Embryonic facial prominence (tissue), 1 donor: Measurements from ENCODE around the gene KATNIP.
A peak's percentile ranks its signal among the peaks of the same experiment; 100 is the strongest.

Source experiments
- DNase-seq: peaks from one replicate; pipeline ENCODE4 v3.0.0-alpha.2; 2016; ENCODE audit errors: extremely low spot score

The KATNIP gene

DNA sequence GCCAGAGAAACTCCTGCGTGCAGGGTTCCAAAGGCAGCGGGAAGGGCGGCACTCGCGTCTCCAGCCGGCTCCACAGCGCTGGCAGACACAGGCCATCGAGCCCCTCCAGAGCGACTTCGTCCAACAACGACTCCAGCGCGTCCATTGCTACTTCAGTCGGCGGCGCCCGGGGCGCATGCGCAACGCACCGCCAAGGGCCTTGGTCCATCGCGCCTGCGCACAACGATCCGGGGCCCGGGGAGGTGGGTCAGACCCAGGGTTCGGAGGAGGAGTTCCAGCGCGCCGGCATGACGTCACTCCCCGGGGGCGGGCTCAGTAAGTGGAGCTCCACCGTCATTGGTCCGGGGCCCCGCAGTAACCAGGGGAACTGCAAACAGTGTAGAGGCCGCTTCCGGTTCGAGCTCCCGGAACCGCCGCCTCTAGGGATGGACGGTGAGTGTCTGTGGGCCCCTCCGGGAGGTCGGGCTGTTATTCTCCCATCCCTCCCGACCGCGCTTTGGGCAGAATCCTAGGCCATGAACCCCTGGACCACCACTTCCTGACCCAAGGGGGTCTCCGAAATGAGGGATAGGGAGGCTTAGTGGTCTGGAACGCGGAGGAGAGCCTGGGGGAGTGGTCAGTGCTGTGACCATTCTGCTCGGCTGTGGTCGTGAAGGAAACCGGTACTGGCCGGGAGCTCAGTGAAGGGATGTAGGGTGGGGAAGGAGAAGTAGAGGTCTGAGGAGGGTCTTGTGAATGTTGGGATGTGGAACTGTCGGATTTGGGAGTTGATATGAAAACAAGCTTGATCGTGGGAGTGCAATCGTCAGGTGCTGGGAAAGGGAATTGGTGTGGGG is at the start of gene KATNIP, which contains the start of gene GTF3C1:
TSS of gene KATNIP (plus strand) at position 399 of the 836 bp plus-strand sequence. CDS start at position 426, 27 bp downstream.
TSS of gene GTF3C1 (minus strand) at position 168 of the 836 bp plus-strand sequence. CDS start at position 145, 23 bp downstream.
- peak; percentile 98 for DNase-seq

DNA sequence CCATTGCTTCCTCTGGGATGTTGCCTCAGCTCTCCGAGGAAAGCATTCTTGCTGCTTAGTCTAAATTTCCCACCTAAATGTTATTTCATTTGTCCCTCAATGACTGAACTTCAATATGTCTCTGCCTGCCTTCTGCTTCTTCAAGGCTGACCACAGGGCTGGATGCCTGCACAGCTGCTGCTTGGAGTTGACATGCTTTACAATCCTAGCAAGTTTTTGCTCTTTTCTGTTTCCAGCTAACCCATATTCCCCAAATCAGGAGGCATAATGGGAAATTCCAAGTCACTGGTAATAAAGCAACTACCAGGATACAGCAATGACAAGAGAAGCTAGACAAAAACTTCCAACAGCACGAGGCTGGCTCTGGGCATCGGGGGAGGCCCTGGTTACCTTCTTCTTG is 49.1 kb upstream of the KATNIP start:
- no peak for DNase-seq

DNA sequence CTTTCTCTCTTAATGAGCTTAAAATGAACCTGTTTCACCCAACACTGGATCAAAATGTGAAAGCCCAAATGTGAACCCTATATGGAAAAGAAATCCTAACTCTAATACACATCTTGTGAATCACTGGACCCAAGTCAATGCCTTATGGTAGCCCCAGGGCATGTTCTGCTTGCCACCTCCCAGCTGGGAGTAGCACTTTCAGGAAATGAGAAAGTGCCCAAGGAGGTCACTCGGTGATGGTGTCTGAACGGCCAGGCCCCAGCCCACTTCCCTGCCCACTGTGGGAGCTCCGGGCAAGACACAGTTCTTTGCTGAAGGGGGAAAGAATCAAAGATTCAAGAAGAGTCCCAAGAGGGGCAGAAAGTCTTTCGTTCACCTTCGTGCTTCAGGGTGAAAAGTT is 46.3 kb upstream of the KATNIP start:
- no peak for DNase-seq

DNA sequence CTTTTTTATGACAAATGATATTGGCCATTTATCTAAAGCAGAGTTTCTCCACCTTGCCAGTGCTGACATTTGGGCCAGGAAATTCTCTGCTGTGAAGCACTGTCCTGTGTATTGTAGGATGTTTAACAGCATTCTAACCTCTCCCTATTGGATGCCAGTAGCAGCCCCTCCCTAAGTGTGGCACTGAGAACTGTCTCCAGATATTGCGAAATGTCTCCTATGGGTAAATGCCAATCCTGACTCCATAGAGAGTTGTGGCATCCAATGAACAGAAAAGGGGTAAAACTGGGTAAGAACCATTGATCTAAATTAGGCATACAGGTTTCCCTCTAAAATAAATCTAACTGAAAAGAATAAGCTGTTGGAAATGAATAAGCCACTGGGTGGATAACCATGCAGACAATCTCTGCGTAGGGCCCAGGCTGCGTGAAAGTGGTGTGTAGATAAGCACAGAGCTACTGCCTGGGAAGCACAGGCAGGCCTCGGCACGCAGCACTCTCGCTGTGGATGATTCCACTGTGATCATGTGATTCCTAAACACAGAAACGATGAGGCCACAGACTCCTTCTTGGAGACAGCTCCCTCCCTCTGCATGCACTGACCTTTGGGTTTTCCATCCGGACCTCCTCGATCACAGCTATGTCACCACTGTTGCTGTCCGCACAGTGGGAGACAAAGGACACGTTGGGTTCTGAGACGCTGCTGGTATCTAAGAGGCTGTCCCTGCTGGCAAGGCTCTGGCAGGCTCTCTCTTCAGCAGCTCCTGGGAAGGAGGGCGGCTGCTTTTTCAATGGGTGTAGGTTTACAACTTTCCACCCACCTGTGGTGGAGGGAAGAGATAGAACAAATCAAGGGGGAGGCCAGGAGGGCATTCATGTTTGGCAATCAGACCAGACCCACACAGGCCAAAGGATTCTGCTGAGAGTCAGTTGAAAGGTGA is 44.4 kb upstream of the KATNIP start:
- DNase-seq = no peak

DNA sequence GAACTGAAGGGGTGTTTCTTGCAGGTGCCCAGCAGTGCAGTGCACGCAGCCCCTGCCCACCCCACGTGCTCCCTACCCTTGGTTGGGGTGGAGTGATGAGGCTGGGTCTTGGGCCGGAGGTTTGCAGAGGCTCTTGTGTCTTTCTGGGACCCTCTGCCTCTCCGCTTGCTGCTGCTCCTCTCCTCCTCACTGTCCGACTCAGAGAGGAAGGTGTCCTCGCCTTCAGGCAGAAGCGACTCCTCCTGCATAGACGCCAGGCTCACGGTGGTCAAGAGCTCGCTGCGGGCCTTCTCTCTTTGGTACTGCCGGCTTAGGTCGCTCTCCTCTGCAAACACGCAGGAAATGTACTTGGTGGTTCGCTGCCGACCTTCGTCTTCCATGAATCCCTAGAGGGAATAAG is 43.2 kb upstream of the KATNIP start:
- DNase-seq = no peak

DNA sequence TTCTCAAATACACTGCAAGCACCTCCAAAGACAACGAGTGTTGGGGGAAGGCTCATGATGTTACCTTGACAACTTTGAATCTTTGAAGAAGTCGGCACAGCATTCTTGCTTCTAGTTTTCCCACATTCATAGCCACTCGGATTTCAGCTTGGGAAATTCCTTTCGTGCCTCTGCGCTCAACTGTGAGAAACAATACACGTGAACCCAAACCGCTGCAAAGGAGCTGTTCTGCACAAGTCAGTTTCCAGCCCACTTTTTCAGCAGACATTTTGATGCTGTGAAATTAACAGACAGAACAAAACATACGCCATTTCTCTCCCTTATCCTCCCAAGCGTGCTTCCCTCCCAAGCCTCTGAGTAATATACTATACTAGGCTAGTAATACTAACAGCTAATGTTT is 41.5 kb upstream of the KATNIP start:
- DNase-seq = no peak

DNA sequence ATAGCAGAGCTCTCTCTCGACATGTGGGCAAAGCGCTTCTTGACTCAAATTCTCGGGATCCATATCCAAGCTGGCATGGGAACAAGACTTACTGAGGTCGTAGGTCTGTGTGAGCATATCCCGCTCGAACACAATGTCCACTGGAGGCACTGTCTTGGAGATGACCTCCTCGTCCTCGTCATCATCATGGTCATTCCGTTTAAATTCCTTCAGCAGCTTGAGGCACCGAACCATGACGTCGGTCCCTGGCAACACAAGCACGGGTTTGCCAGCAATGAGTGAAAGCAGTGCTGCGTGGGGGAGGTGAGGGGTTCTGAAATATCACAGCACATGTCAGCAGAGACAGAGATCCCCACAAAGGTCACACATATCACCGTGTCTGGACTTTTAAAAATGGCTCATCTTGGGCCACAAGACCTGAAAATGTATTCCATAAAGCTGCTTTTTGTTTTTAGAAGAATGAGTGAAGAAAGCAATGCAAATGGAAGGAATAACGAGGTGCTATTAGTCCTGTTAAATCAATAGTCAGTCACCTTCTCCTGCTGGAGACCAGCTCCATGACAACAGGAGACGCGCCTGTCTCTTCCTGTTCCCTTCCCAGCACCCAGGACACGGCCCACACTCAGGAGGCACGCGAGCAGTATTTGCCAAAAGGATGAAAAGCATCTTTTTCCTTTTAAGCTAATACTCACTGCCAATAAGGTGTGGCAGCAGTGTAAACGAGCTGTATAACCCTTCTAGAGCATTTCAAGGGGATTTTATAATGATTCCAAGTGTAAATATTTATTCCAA is 38.1 kb upstream of the KATNIP start:
- DNase-seq = no peak

DNA sequence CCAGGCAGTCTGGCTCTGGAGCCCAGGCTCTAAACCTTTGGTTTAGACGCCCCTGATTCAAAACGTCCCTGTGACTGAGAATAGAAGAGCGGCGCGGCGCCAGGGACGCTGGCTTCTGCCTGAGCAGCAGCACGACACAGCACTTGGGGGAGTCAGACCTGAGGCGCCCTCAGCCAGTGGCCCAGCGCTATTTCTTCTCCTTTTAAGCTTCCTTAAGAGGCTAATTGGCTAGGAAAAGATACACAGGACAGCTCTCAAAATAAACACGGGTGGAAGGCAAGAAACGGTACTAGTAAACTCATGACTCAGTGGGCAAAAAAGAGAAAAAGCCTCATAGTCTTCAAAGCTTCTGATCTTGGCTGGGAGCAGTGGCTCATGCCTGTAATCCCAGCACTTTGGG is 35.1 kb upstream of the KATNIP start:
- no peak for DNase-seq

DNA sequence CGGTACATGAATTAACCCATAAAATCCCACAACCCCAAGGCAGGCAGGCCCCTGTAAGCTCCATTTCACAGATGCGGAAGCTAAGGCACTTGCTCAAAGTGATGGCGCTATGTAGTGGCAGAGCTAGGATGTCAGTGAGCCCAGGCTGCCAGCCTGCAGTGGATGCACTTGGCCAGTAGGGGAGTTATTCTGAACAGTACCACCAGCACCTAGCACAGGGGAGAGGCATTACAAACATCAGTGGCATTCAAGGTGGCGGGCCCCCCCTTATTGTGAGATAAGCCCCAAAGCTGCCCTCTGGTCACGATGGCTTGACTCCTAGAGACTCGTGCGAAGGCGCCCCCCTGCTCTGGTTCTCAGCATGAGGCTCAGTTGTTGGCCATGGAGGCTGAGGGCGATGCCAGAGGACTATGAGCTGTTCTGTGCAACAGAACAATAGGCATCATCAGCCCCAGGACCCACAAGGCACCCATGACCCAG is 34.0 kb upstream of the KATNIP start:
- no peak for DNase-seq

DNA sequence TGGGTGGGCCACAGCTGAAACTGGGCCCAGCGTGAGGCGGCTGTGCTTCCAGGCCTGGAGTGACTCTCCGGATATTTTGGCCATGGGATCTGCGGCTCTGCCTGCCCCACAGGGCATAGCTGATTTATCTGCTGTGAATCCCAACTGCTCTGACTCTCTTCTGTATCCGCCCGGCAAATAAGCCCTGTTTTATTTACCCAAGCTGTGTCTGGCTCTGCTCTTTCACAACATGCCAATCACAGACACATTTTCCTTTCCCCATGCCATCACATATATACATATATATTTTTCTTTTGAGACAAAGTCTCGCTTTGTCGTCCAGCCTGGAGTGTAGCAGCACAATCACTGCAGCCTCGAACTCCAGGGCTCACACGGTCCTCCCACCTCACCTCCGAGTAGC is 33.6 kb upstream of the KATNIP start:
- no peak for DNase-seq

DNA sequence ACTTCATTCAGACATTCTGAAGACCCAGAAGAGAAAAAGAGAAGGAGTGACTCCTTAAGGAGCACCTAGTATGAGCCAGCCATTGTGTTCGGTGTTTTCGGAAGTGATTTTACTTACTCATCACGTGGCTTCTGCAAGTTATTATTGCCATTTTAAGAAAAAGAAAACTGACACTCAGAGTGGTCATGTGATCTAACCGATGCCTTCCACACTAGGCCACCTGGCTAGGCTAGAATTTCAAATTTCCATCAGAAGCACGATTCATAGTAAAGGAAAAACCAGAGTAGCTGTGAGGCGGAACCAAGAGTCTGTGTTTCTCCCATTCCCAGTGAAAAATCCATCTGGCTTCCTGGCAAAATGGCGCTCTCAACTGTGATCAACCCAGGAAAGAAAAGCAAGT is 32.3 kb upstream of the KATNIP start:
- no peak for DNase-seq

DNA sequence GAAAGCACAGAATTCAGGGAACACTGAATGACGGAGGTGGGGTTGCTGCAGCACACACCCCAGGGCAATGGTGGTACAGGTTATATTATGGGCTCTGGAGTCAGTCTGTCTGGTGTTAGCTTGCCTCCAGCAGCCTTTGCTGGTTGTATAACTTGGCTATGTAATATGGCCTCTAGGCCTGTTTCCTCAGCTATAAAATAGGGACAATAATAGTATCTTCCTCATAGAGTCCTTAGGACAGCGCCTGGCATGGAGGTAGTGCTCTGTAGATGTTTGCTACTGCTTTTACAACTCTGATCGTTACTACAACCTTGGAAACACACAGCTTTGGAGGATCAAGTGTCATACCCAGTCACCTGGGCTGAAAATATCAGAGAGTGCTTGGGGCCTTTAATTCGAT is 31.7 kb upstream of the KATNIP start:
- no peak for DNase-seq

DNA sequence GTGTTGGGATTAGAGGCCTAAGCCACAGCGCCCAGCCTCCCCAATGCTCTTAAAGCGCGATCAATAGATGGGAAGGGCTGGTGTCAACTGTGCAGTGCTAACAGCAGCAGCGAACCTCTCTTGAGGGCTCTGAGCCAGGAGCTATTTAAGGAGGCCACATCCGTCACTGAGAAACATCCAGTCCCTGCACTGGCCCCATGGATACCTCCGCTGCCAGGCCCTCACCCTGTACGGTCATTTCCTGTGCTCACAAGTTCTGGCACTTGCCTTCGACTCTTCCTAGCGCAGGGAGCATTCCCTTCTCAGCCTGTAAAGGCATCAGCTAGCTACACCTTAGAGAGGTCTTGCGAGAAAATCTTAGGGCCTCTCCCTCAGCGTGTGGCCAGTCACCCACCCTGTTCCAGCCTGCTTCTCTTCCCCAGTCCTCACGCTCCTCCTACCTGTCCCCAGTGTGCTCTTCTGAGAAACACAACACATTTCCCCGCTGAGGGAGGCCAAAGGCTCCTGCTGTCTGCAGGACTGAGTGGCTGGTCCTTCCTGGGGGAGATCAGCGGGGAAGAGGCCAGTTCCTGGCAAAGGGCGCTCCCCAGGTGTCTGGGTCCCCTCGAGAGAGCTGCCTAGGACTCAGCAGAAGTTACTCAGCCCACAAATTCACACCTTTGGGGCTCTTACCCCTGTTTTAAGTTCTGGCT is 28.8 kb upstream of the KATNIP start:
- DNase-seq = no peak

DNA sequence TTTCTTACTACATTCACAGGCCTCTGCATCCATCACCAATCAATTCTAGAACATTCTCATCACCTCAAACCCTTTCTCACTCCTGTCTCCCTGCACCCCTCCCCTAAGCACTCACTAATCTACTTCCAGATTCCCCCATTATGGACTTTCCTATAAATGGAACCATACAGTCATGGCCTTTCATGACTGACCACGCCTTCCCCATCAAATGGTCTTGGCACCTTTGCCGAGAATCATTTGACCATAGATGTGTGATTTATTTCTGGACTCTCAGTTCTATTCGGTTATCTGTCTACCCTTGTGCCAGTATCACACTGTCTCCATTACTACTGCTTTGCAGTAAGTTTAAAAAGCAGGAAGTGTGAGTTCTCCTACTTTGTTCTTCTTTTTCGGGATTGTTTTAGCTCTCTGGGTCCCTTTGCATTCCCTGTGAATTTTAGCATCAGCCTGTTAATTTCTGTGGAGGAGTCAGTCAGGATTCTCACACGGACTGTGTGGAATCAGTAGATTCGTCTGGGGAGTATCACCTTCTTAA is 27.7 kb upstream of the KATNIP start:
- DNase-seq = no peak

DNA sequence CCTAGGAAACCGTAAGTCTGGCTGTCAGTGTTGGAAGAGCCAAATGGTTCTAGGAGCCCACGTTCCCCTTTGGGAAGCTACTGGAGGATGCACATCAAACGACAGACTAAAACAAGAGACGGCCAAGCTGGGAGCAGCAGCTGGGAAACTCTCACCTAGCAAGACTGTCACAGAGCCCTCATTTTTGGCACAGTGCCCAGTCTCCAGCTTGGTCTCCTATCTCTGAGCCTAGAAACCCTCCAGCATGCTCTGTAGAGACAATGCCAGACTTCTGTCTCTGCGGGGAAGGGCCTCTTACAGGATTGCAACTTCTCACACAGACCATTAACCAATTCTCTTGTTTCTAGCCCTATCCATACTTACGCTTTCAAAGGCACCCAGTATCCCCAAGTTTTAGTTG is 23.8 kb upstream of the KATNIP start:
- DNase-seq = no peak

DNA sequence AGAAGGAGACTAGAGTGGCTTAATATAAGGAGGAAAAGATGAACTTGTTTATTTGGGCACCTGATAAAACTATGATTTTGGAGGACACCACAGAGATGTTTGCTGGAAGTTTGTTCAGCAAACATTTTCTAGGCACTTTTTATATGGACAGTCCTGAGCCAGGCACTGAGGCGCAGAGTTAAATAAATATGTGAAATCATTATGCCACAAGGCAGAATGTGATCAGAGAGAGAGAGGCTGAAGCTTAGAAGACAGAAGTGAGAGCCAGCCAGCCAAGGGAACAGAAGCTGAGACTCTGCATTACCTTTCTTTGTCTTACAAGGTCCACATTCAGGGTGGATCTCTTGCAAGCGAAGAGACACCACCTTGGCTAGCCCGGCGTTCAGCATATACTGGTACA is 21.6 kb upstream of the KATNIP start:
- DNase-seq = no peak

DNA sequence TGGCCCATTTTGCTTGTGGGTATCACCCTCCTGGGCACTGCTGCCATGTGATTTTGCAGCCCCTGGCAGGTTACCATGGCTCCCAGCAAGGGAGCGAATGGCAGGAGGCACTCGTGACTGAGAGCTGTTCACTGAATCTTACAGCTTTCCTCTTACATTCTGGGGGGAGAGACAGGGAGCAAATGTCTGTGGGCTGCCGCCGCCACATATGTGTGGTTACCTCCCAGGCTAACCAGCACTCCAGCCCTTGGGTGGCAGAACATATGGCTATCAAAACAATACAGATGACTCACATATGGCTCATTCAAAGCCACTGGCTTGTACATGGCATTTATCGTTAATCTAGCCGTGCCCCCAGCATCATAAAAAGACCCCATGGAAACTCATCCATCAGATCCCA is 20.0 kb upstream of the KATNIP start:
- no peak for DNase-seq

DNA sequence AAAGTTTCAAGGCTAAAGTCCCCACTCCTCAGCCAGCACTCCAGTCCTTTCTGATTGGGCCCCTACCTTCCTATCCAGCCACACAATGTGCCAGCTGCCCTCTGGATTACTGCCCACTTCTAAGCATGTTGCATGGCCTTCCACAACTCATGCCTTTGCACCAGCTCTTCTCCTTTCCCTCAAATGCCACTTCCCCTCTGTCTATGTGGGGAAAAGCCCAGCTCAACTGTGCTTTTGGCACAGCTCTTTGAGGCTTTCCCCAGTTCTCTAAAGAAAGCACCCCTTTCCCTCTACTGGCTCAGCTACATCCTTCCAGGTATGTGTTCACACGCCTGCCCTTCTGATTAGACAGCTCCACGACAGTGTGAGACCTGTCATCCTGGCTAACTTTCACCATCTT is 18.8 kb upstream of the KATNIP start:
- no peak for DNase-seq

DNA sequence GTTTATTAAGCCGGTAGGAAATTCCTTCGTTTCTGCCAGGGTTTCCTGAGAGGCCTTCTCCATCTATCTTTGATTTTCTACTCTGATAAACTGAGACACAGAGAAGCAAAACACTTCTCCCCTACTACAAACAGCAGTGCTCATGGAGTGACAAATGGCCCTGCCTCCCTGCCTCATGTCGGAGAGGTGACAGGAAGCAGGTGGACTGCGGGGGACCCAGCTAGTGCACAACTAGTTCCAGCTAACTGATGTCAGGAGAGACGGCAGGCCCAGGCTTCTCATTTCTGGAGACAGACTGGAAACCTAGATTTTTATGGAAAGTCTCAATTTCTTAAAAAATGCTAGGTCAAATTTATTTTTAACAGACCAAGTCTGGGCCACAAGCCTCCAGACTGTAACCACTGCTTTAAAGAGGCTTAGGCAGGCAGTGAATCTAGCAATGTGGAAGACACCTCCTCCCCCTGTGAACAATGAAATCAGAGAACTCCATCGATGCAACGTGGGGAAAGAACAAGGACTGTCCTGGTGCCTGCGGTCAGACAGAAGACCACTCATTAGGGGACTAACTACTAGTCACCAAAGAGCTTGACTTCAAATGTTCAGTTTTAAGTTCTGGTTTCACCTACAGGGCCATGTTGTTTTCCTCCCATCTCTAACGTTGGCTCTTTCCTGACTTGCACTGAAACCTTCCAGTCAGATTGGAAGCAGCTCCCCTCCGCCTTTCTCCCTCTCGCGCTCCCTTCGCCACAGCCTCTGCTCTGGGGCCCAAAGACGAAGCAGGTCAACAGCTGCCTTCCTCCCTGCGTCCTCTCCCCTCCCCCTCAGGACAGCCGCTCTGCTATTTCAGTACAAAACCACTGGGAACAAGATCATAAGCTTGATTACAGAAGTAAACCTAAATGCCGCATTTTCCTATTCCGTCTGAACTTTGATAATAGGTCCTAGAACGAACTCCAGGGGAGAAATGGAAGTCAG is 17.8 kb upstream of the KATNIP start:
- DNase-seq = no peak

DNA sequence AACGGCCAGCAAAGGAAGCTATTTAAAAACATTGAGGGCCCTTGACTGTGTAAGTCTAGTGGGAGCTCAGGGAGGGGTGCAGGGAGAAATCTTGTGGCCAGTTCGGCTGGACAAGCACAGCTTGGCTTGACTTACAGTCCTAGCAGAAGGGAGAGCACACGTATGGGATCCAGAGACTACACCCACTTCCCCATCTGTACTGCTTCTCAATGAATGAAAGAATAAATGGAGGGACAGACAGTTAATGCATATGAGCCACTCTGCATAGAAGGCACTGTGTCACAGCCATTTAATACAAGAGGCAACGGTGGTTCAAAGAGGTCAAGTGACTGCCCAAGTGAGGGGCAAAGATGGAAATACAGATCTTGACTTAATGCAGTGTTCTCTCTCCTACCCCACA is 15.7 kb upstream of the KATNIP start:
- no peak for DNase-seq
